OCI-M1 (cell line): ENCODE measurements around the gene PRSS12.
A peak's percentile ranks its signal among the peaks of the same experiment; 100 is the strongest.

ENCODE experiments used
- DNase-seq: peaks from one replicate; lab custom pipeline; 2025; lab: John Stamatoyannopoulos, UW

Gene PRSS12

DNA sequence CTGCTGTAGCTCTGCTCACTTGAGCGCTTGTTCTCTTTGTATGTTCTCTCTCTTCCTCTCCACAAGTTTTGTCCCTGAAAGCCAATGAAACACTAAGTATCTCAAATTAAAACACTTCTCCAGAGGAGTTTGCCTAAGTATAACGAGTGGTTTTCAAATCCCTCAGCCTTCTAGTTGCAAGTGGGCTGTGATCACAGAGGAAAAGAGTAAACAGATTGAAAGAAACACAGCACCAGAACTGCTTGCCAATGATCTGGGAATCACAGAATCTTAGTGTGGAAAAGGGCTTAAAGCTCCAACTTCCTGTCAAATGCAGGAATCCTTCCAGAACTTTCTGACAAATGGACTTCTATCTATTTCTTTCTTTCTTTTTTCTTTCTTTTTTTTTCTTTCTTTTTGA lies 4.8 kb upstream of the PRSS12 start:
- no peak for DNase-seq

DNA sequence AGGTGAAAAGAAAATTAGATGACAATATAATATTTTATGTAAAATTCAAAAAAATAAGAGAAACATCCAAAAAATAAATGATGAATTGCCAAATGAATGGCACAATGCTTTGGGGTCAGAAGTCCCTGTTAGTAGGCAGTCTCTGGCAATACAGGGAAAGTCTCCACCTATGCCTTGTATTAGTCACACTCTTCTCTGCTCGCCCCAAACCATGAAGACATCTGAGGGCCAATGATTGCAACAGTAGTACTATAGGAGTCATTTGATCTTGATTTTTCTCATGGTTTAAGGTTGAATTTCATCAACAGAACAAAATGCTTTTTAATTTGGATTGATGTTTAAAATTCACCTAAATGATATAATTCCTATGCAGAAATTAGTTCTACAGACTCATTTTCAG lies 3.9 kb upstream of the PRSS12 start:
- DNase-seq = no peak

DNA sequence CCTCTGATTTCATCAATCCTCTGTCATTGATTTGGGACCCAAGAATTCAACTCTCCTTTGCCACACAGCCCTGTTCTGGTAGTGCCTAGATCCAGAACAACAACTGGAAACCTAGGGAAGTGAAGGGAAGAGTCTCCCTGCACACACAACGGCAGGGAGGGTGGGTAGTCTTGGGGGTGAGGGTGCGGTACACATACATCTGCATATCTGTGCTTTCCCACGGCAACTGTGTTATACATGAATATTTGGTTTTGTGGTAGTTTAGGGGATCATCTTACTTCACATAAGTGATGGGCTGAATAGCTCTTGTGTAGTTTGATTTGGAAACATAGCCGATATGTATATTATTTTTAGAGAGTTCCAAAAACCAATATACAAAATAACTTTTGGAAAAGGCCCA lies 3.3 kb upstream of the PRSS12 start:
- no peak for DNase-seq

DNA sequence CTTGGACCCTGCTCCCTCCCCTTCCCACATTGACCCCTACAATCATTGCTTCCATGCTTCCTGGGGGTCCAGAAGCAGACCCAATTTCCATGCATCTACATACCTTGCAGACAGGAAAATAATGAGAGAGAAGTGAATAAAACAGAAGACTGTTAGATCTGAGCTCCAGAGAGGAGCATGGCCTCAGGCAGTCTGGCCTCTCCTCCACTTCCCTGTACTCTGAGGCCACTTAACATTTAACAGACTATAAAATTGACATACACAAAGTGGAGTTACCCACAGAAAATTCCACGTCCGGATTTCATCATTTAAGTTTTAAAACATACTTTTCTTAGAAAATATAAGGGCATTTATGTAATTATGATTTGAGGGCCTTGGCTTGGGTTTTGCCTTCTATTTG lies 2.1 kb upstream of the PRSS12 start:
- no peak for DNase-seq

DNA sequence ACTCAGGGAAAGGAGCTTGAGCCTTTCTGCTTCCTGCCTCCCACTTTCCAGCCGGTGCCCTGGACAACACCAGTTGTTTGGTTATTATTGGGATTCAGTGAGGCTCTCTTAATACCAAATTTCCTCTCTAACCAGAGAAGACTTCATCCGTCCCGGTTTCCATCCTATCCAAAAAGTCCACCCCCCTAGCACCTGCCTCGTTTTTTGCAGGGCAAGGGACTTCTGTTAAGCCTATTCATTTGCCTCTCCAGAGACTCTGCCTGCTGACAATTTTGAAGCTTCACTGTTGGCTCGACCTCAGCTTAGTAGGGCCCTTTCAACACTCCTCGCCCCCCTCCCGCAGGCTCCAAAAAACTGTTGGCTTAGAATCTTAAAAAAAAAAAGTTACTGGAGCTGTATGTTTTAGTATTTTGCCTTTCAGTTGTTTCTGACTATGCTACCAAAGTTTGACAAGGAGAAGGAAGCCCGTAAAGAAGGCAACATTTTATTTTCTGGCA lies 779 bp upstream of the PRSS12 start:
- DNase-seq = no peak

DNA sequence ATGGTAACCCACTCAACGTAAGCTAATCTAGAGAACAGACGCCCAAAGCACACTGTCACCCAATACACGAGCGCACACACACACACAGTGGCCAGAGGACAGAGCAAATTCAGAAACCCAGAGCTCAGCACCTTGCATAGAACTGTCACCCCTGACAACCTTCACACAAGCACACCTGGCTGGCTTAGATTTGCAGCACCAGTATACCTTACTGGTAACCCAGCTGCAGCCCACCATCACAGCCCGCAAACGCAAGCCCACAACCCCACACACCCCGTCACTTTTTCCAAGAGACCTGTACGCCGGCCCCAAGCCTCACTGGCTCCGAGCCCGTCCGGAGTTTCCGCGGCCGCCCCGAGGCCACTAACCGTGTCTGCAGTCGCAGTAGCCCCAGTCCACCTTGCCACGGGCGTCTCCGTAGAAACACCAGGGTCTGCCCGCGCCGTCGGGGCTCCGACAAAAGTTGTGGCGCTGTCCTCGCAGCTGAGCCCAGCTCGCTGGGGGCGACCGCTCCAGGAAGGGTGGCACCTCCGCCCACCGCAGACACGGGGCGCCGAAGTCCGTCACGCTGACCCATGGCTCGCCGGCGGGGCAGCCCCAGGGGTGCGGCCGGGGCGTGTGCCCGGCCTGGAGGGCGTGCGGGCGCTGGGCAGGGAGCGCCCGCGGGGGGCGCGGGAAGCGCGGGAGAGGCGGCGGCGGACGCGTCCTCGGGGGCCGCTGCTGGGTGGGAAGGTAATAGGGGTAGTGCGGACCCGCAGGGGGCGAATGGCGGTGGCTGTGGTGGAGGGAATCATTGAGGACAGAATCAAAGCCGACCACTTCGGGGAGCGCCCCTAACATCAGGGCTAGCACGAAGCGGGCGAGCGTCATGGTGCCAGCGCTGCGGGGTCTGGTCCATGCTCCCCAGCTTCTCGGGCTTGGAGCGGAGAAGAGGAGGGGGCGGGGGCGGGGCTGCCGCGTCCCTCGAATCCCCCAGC lies 664 bp downstream of the PRSS12 start:
- no peak for DNase-seq

DNA sequence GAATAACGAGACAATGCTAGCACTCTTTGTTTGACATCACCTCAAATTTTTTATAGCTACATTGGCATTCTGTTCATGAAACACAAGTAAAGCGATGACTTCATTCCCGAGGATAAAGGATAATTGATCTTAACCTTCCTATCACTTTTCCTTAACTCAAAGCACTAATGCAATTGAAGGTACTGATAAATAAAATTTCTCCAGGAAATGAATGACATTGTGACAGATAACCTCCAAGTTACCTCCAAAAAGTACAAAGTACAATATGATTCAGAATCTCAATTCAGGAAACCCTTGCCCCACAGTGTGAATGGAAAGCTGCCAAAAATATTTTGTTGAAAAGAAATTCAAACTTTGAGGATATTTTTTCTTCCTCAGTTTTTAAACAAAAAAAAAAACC lies 1.8 kb downstream of the PRSS12 start:
- DNase-seq = no peak

DNA sequence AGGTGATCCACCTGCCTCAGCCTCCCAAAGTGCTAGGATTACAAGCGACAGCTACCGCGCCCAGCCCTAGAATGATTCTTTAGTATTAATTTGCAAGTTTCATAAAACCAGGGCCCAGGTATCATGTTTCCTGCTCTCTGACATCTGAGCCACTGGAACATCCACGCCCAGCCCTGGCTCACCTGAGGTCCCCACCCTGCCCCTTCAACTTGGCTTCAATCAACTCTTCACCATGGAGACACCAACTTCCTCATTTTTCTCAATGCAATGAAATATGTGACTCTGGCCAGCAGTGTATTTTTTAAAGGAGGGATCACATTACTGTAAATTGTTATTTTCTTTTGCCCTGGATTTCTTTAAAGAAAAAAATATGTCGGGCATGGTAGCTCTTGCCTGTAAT lies 3.9 kb downstream of the PRSS12 start:
- peak; percentile 39 for DNase-seq

DNA sequence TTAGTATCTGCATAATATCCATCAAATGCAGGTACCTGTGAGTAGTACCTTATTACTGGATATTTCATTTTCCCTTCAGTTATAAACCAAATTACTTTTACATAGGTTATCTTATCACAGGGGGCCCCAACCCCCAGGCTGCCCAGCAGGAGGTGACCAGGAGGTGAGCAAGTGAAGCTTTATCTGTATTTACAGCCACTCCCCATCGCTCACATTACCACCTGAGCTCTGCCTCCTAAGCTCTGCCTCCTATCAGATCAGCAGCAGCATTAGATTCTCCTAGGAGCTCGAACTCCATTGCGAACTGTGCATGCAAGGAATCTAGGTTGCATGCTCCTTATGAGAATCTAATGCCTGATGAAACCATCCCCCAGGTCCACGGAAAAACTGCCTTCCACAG lies 6.3 kb downstream of the PRSS12 start:
- no peak for DNase-seq

DNA sequence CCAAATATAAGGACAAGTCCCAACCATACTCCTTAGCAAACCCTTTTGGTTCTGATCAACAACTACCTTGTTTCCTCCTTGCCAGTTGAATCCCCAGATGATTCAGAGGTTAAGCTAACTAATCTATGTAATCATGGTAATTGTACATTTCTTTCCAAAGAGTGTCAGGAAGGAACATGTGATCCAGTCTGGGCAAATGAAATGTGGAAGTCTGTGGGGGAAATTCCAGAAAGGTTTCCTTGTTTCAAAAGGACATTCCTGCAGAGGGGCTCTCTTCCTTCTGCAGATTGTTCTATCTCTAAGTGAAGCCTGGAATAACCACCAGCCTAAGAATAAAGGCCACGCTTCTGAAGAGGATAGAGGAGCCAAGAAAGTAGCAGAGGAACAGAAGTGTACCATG lies 7.0 kb downstream of the PRSS12 start:
- DNase-seq = no peak

DNA sequence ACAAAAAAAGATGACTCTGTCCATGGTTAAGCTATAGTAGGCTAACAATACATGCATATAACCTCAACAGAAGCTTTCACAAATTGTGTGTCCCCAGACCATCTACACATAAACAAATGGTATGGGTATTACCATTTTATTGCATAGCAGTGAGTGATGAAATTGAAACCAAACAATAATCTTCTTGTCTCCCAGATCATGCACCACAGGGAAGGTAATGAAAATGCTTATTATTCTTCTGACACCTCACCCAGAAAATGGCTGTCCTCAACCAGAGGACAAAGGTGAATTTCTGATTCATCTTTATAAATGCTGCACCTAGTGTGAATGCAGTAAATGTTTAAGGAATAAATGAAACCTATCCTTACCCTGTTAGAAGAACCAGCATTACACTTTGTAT lies 8.0 kb downstream of the PRSS12 start:
- no peak for DNase-seq

DNA sequence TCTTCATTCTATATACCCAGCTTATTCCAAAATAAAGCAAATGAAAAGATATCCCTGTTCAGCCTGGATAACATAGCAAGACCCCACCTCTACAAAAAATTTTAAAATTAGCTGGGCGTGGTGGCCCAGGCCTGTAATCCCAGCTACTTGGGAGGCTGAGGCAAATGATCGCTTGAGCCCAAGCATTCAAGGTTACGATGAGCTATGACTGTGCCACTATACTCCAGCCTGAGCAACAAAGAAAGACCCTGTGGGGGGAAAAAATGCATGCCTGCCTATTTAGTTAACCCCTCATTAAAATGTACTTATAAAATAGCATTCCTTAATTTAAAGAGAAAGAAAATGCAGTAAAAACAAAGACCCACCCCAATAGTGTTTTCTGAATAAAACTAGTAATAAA lies 9.3 kb downstream of the PRSS12 start:
- no peak for DNase-seq

DNA sequence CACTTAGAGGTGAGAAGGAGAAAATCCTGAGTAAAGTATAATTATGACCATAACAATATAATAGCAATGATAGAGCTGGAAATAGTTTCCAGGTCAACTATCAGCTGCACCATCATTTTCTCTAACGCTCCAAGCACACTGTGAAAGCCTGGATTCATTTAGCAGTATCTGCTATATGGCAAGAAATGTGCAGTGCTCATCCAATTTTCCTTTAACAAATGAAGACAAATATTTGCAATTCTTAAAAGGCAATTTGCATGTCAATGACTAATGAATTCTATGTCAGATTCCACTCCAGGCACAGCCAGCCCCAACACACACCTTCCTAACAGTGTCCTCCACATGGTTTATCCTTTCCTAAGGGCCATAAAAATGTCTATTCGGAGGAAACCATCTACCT lies 12.7 kb downstream of the PRSS12 start:
- DNase-seq = no peak

DNA sequence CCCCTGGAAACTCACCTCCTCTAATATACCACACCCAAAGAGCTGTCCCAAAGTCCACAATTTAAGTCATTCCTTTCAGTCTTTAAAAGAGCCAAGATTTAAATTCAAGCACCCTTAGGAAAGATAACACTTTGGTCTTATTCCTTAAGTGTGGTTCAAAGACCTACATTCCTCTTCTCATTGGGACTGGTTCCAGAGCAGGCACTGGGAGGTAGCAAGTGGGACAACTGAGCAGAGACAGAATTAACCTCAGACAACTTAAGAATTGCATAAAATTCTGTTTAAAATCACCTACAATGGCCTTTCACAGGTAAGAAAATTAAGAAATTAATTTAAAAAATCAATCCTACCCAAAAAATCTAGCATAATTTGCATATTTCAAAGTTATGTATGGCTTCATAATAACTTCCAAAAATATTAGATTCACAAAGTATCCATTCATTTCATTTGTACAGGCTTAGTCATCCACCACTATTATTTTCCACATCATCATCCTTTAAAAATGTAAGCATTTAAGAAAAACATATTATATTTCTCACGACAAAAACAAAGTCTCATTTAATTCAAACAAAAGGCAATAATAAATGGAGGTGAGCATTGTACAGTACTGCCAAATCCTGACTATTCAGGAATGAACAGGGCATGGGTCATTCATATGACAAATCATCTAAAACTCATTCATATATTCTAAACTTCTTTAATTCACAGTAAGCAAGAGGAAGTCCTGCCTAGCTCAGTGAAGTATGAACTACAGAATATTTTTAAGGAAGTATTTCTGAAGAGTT lies 13.6 kb downstream of the PRSS12 start:
- no peak for DNase-seq

DNA sequence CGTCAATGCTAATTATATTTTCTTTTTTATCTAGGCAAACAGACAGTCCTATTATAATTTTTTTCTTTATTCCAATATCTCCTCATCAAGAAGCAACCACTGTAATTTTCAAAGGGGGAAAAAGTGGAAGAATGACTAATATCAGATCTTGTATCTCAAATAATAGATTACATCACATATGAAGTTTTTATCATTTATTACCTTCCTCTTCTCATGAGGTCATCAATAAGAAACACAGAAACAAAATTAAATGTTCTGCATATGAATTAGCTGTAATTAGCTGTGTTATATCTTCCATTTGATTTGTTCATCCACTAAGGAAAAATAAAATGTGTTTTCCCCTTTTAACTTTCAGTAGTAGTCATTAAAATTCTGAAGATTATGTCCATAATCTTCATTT lies 14.3 kb downstream of the PRSS12 start:
- DNase-seq = no peak

DNA sequence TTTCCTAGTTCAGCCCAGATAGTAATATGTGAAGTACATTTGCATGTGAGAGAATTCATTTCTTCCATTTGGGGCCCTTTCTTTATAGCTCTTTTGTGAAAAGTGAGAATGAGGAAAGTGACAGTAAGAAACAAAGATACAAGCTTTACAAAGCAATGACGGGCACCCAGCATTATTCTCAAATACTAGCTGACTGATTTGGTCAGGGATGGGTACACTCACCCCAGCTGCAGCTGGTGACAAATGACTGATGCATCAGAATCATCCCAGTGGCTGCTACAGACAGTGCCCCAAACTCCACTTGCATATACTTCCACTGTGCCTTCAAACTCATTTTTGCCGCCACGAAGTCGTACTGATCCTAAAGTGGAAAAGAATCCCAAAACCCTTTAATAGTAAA lies 14.8 kb downstream of the PRSS12 start:
- DNase-seq = no peak

DNA sequence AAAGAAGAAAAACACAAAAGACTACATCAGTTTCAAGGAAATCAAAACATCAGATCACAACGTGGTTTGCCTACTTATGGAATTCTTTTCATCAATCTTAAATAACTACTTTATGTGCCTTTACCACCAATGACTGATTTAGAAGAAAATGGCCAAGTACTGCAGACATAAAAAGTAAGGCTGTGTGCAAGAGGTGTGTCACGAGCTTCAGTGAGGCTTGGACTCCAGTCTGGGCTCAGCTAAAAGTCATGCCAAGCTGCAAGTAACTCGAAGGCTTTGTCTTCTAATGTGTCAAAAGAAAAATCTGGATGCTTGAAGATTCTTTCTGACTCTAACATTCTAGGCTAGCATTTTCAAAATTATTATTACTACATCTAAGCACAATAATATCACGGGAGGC lies 17.0 kb downstream of the PRSS12 start:
- no peak for DNase-seq

DNA sequence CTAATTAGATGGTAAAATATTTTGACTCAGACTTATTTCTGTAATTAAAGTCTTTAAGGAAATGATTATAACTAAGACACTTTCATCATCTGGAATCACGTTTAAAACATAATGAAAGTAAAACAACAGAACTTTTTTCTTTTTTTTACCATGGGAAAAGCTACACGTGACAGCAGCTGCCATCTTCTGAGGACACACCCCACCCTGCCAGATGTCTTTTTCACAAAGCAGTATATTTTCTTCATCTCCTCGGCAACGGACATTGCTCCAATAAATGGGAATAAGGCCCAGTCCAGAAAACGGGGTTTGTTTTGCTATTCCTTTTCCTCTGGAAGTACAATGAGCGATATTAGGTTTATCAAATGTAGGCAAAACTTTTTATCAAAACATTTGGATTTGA lies 17.5 kb downstream of the PRSS12 start:
- no peak for DNase-seq

DNA sequence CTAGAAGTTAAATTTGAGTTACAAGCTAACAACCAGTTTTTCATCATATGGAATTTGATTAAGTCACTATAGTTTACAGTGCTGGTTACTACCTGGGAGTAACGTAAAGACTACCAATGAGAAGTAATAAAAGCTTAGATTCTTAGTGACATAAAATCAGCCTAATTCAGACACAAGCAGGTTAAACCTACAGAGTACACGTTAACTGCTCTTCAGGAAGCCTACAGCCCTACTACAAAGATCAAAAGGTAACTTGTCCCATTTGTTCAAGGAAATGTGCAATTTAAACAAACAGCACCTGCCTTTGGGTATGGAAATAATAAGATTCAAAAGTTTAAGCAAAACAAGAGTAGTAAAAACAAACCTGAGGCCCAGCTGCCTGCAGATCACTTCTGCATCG lies 21.5 kb downstream of the PRSS12 start:
- no peak for DNase-seq

DNA sequence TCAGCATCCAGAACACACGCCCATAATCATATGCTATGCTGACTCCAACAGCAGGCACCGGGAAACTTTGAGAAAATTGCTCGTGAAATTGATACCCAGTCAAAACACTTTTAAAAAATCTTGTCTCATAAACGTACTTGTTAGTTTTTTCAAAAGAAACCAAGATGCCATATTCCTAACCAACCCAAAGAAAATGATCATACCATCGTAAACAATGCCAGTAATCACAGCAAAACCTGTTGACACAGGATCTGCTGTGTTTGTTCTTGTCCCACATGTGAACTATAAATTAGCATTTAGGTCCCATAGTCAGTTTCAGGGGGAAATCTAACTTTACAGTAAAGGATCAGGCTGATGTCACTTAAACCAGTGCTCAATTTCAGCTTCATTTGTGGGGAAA lies 23.0 kb downstream of the PRSS12 start:
- no peak for DNase-seq

DNA sequence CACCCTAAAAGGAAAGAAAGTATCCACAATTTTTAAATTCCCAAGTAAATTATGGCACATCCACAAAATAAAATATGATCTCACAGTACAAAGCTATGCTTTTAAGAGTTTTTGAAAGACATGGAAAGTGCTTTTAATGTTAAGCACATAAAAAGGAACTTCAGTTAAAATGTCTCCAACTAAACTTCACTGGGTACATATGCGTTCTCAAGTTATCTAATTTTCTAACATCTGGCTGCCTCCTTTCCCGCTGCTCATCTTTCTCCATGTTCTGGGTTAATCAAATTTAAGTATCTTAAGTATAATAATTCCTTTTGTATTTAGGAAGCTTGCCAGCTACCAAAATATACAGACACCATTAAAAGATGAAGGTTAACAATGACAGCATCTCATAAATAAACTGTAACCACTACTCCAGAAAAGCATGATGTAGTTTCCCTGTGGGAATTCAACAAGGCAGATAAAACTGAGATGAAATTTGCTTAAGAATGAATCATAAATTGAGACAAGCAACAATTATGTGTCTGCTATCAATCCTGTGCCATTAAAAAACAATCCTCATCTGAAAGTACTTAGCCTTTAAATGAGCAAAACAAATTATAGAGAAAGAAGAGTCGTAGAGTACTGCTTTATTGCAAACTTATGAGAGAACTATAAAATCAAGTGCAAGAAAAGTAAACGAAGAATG lies 25.1 kb downstream of the PRSS12 start:
- no peak for DNase-seq

DNA sequence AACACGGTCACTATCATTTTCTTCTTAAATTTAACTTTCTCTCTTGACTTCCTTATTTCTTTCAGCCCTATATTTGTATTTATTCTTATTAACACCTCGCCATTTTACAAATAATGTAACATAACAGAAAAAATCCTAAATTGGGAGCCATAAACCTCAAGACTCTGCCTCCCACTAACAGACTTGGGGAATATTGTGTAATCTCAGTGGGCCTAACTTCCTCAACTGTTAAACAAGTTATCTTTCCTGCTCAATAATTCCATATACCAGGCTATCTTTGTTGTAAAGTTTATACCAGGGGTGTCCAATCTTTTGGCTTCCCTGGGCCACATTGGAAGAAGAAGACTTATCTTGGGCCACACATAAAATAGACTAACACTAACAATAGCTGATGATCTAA lies 26.2 kb downstream of the PRSS12 start:
- DNase-seq = peak; percentile 22

DNA sequence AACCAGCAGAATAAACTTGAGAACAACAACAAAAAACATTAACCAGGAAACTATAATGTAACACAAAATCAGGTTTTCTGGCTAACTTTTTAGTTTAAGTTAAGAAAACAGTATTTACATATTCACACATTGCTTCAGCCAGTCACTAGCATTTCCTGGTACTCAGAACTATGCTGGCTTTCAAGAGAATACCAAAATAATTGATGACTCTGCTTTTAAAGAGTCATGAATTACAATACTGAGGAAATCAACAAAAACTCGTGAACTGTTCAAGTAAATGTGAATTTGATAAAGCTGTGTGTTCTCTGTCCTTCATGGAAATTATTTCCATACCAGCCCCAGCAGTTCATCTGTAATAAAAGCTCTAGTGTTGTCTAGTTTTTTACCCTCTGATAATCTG lies 27.4 kb downstream of the PRSS12 start:
- no peak for DNase-seq
